Stimulated activated naive CD8-positive, alpha-beta T cell treated with anti-CD3 and anti-CD28 coated beads, Interleukin-15, Interleukin-2, amounts not matched to agents 100 ng/mL and 50 ng/mL, for 24 hours (primary cell): ENCODE results near the gene FREM2.

Source experiments
- H3K27ac Mint-ChIP-seq: one replicate; pipeline ENCODE4 v1.8.0; 2021; ENCODE audit warnings: mild to moderate bottlenecking, mixed read lengths
- H3K27me3 Mint-ChIP-seq: one replicate; pipeline ENCODE4 v1.8.0; 2021; ENCODE audit warnings: mixed read lengths
- H3K36me3 Mint-ChIP-seq: one replicate; pipeline ENCODE4 v1.8.0; 2021; ENCODE audit warnings: low read depth, mixed read lengths
- H3K4me1 Mint-ChIP-seq: one replicate; pipeline ENCODE4 v1.8.0; 2021; ENCODE audit warnings: low read depth, mixed read lengths
- H3K4me3 Mint-ChIP-seq: one replicate; pipeline ENCODE4 v1.8.0; 2021; ENCODE audit warnings: mild to moderate bottlenecking, mixed read lengths
- H3K9me3 Mint-ChIP-seq: one replicate; pipeline ENCODE4 v1.8.0; 2021; ENCODE audit warnings: mixed read lengths

FREM2 gene

GRCh38 chr13:38900188-38900587 lies 213.3 kb downstream of the FREM2 start:
- no peaks in the 10 kb centered on the region for H3K27me3 Mint-ChIP-seq
- no peaks in the 10 kb centered on the region for H3K36me3 Mint-ChIP-seq
- H3K27ac Mint-ChIP-seq, result no peak overlapping the region
- H3K9me3 Mint-ChIP-seq, result no peaks in the 10 kb centered on the region
- no peak overlapping the region for H3K4me3 Mint-ChIP-seq
- H3K4me1 Mint-ChIP-seq, result no peaks in the 10 kb centered on the region

GRCh38 chr13:38902551-38902950 lies 215.7 kb downstream of the FREM2 start:
- Mint-ChIP-seq H3K9me3 (no peaks in the 10 kb centered on the region), H3K4me3 (no peak overlapping the region), H3K27ac (no peak overlapping the region), H3K36me3 (no peaks in the 10 kb centered on the region), H3K4me1 (no peaks in the 10 kb centered on the region), H3K27me3 (peaks cover 4% of the 10 kb centered on the region)

GRCh38 chr13:38905081-38905480 lies 218.2 kb downstream of the FREM2 start:
- no peaks in the 10 kb centered on the region for H3K36me3 Mint-ChIP-seq
- H3K4me3 Mint-ChIP-seq, result no peak overlapping the region
- no peak overlapping the region for H3K27ac Mint-ChIP-seq
- no peaks in the 10 kb centered on the region for H3K9me3 Mint-ChIP-seq
- H3K4me1 Mint-ChIP-seq, result no peaks in the 10 kb centered on the region
- H3K27me3 Mint-ChIP-seq, result peaks cover 4% of the 10 kb centered on the region

- Mint-ChIP-seq H3K27ac (no peak overlapping the region), H3K36me3 (no peaks in the 10 kb centered on the region), H3K4me1 (no peaks in the 10 kb centered on the region), H3K9me3 (no peaks in the 10 kb centered on the region), H3K27me3 (peaks cover 7% of the 10 kb centered on the region), H3K4me3 (no peak overlapping the region)
Observed at GRCh38 chr13:38905861-38906260, 219.0 kb downstream of the FREM2 start.

GRCh38 chr13:38908574-38908973 lies 221.7 kb downstream of the FREM2 start:
- H3K27ac Mint-ChIP-seq, result no peak overlapping the region
- H3K36me3 Mint-ChIP-seq, result no peaks in the 10 kb centered on the region
- H3K4me3 Mint-ChIP-seq, result no peak overlapping the region
- H3K4me1 Mint-ChIP-seq, result no peaks in the 10 kb centered on the region
- no peaks in the 10 kb centered on the region for H3K9me3 Mint-ChIP-seq
- H3K27me3 Mint-ChIP-seq, result peaks cover 7% of the 10 kb centered on the region

- H3K4me1 Mint-ChIP-seq, result no peaks in the 10 kb centered on the region
- no peaks in the 10 kb centered on the region for H3K9me3 Mint-ChIP-seq
- H3K36me3 Mint-ChIP-seq, result no peaks in the 10 kb centered on the region
- peaks cover 7% of the 10 kb centered on the region for H3K27me3 Mint-ChIP-seq
- no peak overlapping the region for H3K27ac Mint-ChIP-seq
- no peak overlapping the region for H3K4me3 Mint-ChIP-seq
Observed at GRCh38 chr13:38914070-38914469, 227.2 kb downstream of the FREM2 start.

GRCh38 chr13:38921081-38921480 lies 234.2 kb downstream of the FREM2 start:
- no peak overlapping the region for H3K27ac Mint-ChIP-seq
- H3K27me3 Mint-ChIP-seq, result peaks cover 30% of the 10 kb centered on the region
- no peaks in the 10 kb centered on the region for H3K4me1 Mint-ChIP-seq
- H3K36me3 Mint-ChIP-seq, result no peaks in the 10 kb centered on the region
- H3K4me3 Mint-ChIP-seq, result no peak overlapping the region
- no peaks in the 10 kb centered on the region for H3K9me3 Mint-ChIP-seq

GRCh38 chr13:38922170-38922569 lies 235.3 kb downstream of the FREM2 start:
- H3K9me3 Mint-ChIP-seq, result no peaks in the 10 kb centered on the region
- H3K36me3 Mint-ChIP-seq, result no peaks in the 10 kb centered on the region
- H3K4me1 Mint-ChIP-seq, result no peaks in the 10 kb centered on the region
- no peak overlapping the region for H3K27ac Mint-ChIP-seq
- H3K4me3 Mint-ChIP-seq, result no peak overlapping the region
- H3K27me3 Mint-ChIP-seq, result peaks cover 33% of the 10 kb centered on the region

GRCh38 chr13:38933786-38934185 lies 246.9 kb downstream of the FREM2 start:
- H3K36me3 Mint-ChIP-seq, result no peaks in the 10 kb centered on the region
- H3K9me3 Mint-ChIP-seq, result no peaks in the 10 kb centered on the region
- H3K27me3 Mint-ChIP-seq, result peaks cover 12% of the 10 kb centered on the region
- no peak overlapping the region for H3K27ac Mint-ChIP-seq
- H3K4me3 Mint-ChIP-seq, result no peak overlapping the region
- H3K4me1 Mint-ChIP-seq, result no peaks in the 10 kb centered on the region
